GM19395 (cell line): ENCODE data around the gene DRD2.

Source experiments
- ATAC-seq: cut with Tn5 transposase; IDR thresholded peaks from one replicate; pipeline ENCODE4 v1.9.1; 2021; ENCODE audit warnings: mild to moderate bottlenecking, moderate library complexity; ENCODE audit not compliant: unreplicated experiment

Gene DRD2

GRCh38 chr11:113376156-113376555 lies 99.0 kb downstream of the DRD2 start:
- ATAC-seq: no peak

GRCh38 chr11:113375402-113375801 lies 99.8 kb downstream of the DRD2 start:
- no peak for ATAC-seq

- no peak for ATAC-seq
These were observed 101.1 kb downstream of the DRD2 start for GRCh38 chr11:113373981-113374560.

GRCh38 chr11:113373306-113373705 lies 101.9 kb downstream of the DRD2 start:
- ATAC-seq: no peak

- ATAC-seq: no peak
These were observed 102.9 kb downstream of the DRD2 start for GRCh38 chr11:113372309-113372708.

- no peak for ATAC-seq
These were observed 104.6 kb downstream of the DRD2 start for GRCh38 chr11:113370634-113371033.

GRCh38 chr11:113369411-113369810 lies 105.8 kb downstream of the DRD2 start:
- no peak for ATAC-seq

- no peak for ATAC-seq
These were observed 109.3 kb downstream of the DRD2 start for GRCh38 chr11:113365895-113366294.

- no peak for ATAC-seq
These were observed 111.1 kb downstream of the DRD2 start for GRCh38 chr11:113363996-113364641.

- ATAC-seq: no peak
These were observed 111.8 kb downstream of the DRD2 start for GRCh38 chr11:113363406-113363805.
